Measurements from ENCODE around the gene DGKZ.
A peak's percentile ranks its signal among the peaks of the same experiment; 100 is the strongest.
"Not testable (repeated sequence)": the region's sequence is repeated elsewhere in the genome, so short reads cannot be mapped to it uniquely, and the experiment has no call there.

DGKZ gene, protein sequence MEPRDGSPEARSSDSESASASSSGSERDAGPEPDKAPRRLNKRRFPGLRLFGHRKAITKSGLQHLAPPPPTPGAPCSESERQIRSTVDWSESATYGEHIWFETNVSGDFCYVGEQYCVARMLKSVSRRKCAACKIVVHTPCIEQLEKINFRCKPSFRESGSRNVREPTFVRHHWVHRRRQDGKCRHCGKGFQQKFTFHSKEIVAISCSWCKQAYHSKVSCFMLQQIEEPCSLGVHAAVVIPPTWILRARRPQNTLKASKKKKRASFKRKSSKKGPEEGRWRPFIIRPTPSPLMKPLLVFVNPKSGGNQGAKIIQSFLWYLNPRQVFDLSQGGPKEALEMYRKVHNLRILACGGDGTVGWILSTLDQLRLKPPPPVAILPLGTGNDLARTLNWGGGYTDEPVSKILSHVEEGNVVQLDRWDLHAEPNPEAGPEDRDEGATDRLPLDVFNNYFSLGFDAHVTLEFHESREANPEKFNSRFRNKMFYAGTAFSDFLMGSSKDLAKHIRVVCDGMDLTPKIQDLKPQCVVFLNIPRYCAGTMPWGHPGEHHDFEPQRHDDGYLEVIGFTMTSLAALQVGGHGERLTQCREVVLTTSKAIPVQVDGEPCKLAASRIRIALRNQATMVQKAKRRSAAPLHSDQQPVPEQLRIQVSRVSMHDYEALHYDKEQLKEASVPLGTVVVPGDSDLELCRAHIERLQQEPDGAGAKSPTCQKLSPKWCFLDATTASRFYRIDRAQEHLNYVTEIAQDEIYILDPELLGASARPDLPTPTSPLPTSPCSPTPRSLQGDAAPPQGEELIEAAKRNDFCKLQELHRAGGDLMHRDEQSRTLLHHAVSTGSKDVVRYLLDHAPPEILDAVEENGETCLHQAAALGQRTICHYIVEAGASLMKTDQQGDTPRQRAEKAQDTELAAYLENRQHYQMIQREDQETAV

DNA sequence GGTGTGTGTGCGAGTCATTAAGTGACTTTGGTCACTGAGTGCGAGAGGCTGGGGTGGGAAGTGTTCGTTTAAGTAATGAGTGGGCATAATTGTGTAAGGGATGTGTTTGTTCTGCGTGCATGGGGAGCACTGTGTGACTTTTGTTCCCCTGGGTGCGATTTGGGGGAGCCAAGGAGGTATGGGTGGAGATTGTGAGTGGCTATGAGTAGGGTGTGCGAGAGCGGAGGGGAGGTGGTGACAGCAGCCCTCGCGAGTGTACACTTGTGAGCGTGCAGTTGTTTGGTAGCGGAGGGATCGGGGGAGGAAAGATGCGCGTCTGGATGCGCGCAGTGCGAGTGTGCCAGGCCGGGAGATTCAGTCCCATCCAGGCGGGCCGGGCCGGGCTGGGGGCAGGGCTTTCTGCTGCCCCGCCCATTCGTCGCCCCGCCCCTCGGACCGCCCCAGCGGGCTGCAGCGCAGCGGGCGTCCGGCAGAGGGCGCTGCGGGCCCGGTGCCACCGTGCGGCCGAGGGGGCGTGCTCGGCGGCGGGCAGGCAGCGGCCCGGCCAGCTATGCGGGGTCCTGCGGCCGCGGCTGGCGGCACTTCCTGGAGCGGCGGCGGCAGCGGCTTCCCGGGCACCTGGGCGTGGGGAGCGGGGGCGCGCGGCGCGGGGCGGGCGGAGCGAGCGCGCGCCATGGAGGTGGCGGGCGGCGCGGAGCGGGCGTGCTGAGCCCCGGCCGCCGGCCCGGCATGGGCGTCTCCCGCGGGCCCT, at the start of gene DGKZ:
Gene DGKZ, plus strand, starts transcription at position 578 of the 751 bp plus-strand sequence. CDS start 197 bp downstream, outside the sequence.
- peak; percentile 90 for DNase-seq

DNA sequence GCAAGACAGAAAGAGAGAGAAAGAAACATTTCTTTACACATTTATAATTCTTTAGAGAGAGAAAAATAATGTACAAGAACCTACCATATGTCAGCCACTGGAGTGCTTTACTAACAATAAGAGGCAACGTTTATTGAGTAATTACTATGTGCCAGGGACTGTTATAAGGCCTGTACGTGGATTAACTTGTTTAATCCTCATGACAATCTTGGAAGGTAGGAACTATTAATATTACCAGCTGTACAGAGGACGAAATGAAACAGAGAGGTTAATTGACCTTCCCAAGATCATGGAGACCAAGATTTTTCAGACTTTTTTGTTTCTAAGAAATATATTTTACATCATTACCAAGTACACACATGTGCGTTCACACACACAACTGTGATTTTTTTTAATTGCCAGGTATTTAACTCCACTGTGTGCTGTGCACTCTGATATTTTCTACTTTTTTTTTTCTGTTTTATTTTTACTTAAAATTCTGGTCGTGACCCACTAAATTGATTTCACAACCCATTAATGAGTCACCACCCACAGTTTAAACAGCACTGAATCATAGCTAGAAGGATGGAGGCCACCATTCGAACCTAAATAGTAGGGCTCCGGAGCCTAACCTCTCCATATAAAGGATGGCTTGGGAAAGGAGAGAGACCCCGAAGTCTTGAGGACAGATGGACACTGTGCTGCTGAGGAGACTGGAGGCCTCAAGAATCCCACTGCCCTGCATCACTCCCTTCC, 48.4 kb upstream of the DGKZ start:
- DNase-seq, result no peak

DNA sequence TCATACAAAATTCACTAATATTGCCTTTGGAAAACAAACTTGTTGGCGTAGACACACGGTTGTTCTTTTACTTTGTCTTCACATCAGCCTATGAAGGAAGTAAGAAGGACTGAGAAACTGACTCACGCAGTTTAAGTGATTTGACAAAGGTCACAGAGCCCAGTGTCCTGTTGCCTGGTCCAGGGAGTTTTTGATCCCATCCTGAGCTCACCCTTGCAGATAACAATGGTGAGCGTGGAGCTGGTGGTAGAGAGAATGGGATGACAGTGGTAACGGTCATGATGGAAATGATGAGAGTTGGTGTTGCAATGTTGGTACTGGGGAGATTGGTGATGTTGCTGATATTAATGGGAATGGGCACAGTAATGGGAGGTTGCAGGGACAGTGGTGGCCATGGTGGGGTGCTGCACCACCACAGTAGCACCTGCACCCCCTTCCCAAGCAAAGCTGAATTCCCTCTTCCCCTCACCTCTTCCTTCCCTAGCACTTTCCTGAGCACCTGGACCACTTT, 47.8 kb upstream of the DGKZ start:
- no peak for DNase-seq

DNA sequence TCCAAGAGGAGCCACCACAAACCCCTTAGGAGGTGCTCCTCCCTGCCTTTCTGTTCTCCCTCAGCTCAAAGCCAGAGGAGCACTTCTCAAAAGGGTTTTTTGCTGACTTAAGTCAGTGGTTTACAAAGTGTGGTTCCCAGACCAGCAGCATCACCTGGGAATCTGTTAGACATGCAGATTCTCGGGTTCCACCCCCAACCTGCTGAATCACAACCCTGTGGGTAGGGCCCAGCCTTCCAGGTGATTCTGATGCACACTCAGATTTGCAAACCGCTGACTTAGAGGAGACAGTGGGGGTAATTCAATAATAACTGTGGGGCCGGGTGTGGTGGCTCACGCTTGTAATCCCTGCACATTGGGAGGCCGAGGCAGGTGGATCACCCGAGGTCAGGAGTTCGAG, 47.0 kb upstream of the DGKZ start:
- no peak for DNase-seq

DNA sequence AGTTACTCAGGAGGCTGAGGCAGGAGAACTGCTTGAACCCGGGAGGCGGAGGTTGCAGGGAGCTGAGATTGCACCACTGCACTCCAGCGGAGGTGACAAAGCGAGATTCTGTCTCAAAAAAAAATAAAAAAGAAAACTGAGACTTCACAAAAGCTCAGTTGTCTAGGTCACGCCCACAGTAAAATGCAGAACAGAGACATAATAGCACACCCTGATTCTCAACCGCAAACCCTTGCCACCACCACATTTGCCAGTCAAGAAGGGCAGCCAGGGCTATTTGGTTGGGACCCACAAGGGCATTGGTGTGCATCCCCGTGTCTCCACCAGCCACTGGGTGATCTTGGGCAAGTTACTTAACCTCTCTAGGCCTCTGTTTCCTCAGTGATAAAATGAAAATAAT, 44.4 kb upstream of the DGKZ start:
- no peak for DNase-seq

DNA sequence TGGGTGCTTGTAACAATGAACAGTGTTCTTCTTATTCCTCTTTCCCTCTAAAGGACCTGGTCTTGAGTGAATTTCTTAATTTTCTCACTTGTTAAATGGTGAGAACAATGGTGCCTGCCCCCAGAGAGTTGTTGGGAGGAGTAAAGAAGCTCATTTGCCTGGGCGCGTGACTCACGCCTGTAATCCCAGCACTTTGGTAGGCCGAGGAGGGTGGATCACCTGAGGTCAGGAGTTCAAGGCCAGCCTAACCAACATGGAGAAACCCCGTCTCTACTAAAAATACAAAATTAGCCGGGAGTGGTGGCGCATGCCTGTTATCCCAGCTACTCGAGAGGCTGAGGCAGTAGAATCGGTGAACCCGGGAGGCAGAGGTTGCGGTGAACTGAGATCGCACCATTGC, 43.2 kb upstream of the DGKZ start:
- not testable (repeated sequence) for DNase-seq

DNA sequence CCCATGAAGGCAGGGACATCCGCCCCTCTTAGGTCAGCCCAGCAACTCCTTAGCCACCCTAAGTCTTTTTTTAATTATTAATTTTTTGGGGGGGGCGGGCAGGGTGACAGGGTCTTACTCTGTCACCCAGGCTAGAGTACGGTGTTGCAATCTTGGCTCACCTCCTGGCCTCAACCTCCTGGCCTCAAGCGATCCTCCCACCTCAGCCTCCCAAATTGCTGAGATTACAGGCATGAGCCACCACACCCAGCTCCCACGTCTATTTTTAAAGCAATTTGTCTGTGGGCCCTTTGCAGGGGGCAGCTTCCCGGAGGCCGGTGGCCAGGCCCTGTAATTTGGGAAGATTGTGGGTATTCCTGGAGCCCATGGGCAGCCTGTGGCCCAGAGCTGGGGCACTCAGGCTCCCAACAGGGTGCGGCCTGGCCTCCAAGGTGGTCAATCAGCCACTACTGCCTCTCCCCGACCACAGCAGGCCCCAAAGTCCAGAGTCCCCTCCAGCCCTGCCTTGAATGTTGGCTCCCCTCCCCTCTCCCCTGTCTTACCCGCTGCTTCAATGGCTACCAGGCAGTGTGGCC, 42.6 kb upstream of the DGKZ start:
- DNase-seq, result no peak

DNA sequence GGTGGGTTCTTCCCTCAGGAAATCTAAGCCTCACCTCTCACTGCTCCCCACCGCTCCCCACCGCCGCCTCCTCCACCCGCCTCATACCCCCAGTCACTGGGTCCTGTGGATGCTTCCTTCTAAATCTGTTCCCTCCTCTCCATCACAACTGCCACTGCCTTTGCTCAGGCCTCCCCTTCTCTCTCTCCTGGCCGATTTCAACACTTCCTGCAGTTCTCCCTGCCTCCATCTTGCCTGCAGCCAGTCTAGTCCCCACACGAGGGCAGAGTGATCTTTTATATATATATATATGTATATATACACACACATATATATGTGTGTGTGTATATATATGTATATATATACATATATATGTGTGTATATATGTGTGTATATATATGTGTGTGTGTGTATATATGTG, 42.0 kb upstream of the DGKZ start:
- DNase-seq, result no peak

DNA sequence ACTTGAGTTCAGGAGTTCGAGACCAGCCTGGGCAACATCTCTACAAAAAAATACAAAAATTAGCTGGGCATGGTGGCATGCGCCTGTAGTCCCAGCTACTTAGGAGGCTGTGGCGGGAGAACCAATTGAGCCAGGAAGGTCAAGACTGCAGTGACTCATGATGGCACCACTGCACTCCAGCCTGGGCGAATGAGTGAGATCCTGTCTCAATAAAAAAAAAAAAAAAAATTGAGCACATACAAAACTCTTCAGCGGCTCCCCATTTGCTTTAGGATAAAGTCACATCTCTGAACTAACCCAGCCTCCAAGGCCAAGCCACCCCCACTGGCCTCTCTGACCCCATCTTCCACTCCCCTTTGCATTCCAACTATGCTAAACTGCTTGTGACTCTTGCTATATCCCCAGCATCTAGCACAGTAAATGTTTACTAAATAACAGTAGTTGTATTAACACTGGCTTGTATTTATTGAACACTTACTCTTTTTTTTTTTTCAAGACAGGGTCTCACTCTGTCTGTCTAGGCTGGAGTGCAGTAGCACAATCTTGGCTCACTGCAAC, 40.9 kb upstream of the DGKZ start:
- no peak for DNase-seq

DNA sequence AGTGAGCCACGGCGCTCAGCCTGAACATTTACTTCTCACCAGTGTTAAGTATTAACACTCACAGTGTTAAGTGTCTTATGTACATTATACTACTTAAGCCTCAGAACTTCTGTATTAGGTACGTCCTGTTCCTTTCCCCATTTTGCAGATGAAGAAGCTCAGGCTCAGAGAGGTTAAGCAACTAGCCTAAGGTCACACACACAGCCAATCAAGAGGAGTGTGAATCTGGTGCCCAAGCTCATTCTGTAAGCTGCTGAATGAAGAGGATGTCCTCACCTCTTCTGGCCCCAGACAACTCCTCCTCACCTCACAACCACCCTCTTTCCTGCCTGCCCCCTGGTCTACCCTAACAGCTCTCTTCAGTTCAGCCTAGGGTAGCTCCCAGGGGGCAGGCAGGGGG, 39.9 kb upstream of the DGKZ start:
- no peak for DNase-seq

DNA sequence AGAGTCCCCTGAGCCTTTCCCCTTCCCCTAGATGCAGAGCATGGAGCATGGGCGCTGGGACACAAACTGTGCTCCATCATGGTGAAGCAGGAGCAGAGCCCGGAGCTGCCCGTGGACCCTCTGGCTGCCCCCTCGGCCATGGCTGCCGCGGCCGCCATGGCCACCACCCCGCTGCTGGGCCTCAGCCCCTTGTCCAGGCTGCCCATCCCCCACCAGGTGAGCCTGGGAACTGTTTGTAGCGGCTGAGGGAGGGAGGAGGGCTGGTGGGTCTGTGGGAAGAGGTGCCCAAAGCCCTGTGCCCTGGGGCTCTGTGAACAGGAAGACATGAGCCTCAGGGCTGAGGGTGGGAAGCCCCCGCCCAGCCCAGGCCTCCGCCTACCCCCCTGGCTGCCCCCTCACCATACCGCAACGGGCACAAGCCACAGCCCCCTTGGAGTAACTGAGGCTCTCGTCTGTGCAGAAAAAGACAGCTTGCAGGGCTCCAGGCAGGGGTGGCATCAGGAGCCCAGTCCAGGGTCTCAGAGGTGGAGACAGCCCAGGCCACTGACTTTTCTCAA, 39.4 kb upstream of the DGKZ start:
- DNase-seq, result no peak

DNA sequence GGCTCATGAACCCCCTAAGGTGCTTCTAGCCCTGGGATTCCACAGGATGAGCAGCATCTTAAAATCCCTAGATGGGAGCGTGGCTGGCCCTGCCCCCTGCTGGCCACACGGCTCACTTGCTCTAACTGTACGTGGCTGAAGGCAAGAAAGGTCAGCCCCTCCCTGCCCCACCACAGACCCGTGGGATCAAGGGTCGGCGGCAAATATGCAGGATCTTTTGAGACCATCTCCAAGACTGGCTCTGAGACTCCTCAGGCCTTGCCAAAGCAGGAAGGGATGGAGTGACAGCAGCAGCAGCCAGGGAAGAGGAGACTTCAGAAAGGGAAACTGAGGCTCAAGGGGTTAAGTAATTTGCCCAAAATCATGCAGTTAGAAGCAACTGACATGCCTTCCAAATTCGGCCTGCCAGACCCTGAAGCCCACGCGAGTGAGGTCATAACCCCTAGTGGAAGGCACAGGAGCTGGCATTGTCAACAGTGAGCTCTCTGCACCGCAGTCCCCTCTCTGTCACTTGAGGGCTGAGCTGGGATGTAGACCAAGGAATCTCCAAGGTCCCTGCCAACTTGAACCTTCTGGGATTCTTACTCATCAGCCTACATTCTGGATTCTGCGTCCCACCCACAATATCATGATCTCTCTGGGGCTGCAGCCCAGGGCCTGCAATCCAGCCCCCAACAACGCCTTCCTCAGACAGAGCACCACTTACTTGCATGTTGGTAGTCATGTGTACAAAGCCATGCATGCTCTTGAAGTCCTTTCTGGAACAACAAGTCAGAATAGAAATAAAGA, 38.4 kb upstream of the DGKZ start:
- peak; percentile 48 for DNase-seq

DNA sequence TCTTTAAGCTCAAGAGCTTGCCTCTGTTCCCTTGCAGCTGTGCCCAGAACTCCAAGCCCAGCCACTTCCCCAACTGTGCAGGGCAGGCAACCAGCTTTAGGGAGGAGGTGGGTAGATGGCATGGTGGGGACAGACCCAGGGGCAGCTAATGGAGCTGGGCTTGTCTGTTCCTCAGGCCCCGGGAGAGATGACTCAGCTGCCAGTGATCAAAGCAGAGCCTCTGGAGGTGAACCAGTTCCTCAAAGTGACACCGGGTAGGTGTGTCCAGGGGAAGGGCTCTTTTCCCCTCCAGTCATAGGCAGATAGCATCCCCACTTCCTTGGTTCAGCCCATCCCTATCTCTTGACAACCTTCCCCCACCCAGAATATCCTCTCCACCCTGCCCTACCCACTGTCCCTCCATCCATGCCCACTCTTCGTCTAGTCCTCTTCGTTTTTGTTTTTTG, 37.4 kb upstream of the DGKZ start:
- no peak for DNase-seq

DNA sequence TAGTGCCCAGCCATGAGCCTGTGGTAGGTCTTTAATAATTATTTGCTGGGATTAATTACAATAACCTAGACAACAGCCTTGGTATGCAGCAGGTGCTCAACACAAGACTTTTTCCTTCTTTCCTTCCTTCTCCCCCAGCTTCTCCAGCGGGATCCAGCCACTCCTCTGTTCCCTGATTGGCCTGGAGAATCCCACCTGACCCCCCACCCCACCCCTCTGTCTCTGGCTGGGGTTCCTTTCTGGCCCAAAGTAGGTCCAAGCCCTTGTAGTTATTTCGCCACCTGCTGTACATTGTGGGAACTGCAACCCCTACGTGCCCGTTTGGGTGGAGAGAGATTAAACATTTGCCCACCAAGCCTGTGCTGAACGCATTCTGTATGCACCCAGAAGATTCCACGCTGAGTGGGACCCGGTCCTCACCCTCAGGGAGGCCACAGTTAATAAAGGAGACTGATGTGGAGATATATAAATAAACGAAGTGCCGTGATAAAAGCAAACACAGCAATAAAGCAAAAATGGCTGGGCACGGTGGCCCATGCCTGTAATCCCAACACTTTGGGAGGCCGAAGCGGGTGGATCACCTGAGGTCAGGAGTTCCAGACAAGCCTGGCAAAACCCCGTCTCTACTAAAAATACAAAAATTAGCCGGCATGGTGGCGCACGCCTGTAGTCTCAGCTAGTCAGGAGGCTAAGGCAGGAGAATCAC, 32.1 kb upstream of the DGKZ start:
- DNase-seq, result peak; percentile 60

DNA sequence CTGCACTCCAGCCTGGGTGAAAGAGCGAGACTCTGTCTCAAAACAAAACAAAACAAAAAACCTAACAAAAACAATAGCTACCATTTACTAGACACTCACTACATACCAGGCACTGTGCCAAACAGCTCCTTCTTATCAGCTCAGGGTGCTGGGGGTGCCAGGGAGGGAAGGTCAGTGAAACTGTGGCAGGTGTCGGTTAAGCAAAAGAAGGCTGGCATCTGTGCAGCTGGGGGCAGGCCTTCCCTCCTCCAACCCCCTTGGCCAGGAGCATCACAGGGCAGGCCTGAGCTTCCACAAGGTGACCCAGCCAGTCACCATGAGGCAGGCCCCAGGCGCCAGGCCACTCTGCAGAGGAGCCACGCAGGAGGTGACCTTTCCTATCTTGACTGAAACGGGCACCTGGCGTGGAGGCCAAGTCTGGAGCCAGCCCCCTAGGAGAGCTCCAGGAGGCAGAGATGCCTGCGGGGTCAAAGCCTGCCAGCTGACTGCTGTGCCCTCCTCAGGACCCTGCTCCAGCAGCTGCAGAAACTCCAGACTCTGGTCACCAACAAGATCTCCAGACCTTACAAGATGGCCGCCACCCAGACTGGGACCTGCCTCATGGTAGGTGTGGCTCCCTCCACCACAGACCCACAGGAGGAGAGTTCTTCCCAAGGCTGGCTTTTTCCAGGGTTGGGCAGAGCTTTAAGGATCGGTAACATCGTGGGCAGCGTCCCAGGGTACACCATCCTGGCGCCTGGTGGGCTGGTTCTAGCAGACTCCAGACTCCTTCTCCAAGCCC, 31.3 kb upstream of the DGKZ start:
- DNase-seq, result no peak

DNA sequence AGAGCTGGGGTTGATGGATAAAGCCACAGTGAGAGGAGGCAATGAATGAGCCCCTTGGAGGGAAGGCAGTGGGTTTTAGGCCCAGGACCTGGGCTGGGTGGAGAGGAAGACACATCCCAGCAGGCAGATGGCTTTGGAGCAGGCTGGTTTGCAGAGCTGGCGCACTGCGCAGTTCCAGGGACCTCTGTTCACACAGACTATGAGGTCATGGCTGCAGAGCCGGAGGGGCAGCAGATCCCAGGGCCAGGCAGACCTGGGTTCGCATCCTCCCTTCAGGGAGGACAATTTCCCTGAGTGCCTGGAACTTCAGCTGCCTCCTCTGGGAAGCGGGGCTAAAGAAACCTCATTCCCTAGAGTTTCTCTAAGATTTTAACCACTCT, 28.2 kb upstream of the DGKZ start:
- DNase-seq, result no peak

DNA sequence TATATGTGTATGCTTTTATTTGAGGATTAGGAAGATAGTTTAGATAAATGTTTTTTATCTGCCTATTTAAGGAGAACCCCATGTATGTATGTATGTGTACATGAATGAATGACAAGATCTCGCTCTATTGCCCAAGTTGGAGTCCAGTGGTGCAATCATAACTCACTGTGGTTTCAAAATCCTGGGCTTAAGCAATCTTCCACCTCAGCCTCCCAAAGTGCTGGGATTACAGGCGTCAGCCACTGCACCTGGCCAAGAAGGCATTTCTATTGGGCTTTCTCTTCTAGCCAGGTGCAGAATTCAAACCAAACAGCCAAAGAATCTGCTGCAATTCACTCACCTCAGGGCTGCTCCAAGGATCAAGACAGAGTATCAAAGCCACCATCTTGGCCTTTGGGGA, 25.5 kb upstream of the DGKZ start:
- DNase-seq, result no peak

DNA sequence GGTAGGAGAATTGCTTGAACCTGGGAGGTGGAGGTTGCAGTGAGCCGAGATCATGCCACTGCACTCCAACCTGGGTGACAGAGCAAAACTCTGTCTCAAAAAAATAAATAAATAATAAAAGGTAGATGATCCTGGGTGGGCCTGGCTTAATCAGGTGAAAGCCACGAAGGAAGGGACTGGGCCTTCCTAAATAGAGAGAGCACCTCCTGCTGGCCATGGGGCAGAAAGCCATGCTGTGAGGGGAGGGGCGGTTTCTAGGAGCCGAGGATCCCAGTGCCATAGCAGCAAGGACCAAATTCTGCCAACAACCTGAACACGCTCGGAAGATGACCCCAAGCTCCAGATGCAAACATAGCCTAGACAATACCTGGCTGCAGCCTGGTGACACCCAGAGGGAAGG, 24.5 kb upstream of the DGKZ start:
- DNase-seq, result no peak
